MM.1S (cell line): Measurements from ENCODE around the gene BCAR3.

Source experiments
- EZH2 ChIP-seq: fragments of 300-600 bp; sonication (generic); optimal IDR thresholded peaks from 2 replicates; pipeline ENCODE3; 2017; ENCODE audit warnings: low read depth, mild to moderate bottlenecking, antibody characterized with exemption, low read length, mixed read lengths
- EZH2phosphoT487 ChIP-seq: fragments of 300-600 bp; sonication (generic); IDR thresholded peaks from 2 replicates; pipeline ENCODE4 v1.6.1; 2018; ENCODE audit warnings: antibody characterized with exemption, low read length
- TF ChIP-seq, protein P1 (sequence below): fragments of 300-600 bp; sonication (generic); IDR thresholded peaks from 2 replicates; pipeline ENCODE4 v1.5.1; 2016; ENCODE audit warnings: antibody characterized with exemption, low read length, mixed read lengths

DNA sequence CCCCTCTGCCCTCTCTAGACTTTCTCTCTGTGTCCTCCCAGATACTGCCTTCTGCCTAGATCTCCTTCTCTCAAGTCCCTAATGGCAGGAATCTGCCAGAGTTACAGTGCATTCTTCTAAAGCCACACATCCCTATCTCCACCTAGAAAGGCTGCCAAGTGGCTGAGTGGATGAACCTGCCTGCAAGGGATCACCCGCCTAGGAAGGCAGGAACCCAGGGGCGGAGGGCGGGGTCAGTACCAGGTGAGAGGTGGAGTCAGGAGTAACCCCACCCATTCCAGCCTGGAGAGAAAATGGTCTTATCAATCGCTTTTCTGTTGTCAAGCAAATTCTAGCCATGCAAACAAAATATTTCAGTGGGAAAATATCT, 60.8 kb downstream of the BCAR3 start:
- TF ChIP-seq, protein P1, sequence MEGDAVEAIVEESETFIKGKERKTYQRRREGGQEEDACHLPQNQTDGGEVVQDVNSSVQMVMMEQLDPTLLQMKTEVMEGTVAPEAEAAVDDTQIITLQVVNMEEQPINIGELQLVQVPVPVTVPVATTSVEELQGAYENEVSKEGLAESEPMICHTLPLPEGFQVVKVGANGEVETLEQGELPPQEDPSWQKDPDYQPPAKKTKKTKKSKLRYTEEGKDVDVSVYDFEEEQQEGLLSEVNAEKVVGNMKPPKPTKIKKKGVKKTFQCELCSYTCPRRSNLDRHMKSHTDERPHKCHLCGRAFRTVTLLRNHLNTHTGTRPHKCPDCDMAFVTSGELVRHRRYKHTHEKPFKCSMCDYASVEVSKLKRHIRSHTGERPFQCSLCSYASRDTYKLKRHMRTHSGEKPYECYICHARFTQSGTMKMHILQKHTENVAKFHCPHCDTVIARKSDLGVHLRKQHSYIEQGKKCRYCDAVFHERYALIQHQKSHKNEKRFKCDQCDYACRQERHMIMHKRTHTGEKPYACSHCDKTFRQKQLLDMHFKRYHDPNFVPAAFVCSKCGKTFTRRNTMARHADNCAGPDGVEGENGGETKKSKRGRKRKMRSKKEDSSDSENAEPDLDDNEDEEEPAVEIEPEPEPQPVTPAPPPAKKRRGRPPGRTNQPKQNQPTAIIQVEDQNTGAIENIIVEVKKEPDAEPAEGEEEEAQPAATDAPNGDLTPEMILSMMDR, result no peak
- TF ChIP-seq EZH2 (no peak), EZH2phosphoT487 (no peak)
